ENCODE measurements around the gene NRG4.

DNA sequence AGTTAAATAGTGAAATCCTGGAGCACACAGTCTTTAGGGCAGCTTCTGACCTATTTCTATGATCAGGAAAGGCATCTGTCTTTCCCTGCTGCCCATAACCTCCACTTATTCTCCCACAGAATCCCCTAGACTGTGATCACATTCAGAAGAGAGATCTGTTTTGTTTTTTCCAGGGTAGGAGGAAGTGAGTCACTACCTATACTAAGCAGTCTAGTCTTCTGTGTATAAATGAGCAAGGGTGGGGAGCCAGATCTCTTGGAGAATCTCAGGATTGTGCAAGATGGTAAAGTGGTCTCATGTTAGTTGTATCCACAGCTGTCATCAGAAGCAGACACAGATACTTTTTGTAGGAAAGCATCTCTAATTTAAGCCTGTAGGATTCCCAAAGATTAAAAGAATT lies 120.3 kb downstream of the NRG4 start:
- TF ChIP-seq EP300 (IDR thresholded peaks at IDR 0.05), result no peak
- TF ChIP-seq POLR2A (IDR thresholded peaks at IDR 0.05), result no peak

Measured in ovary (tissue), 1 donor.